ENCODE data around the gene CHERP.

- TF ChIP-seq, protein P1, sequence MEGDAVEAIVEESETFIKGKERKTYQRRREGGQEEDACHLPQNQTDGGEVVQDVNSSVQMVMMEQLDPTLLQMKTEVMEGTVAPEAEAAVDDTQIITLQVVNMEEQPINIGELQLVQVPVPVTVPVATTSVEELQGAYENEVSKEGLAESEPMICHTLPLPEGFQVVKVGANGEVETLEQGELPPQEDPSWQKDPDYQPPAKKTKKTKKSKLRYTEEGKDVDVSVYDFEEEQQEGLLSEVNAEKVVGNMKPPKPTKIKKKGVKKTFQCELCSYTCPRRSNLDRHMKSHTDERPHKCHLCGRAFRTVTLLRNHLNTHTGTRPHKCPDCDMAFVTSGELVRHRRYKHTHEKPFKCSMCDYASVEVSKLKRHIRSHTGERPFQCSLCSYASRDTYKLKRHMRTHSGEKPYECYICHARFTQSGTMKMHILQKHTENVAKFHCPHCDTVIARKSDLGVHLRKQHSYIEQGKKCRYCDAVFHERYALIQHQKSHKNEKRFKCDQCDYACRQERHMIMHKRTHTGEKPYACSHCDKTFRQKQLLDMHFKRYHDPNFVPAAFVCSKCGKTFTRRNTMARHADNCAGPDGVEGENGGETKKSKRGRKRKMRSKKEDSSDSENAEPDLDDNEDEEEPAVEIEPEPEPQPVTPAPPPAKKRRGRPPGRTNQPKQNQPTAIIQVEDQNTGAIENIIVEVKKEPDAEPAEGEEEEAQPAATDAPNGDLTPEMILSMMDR (IDR thresholded peaks at IDR 0.05) = no peak
- TF ChIP-seq POLR2A (IDR thresholded peaks at IDR 0.05; ENCODE audit: low read length) (no peak), MAFK (IDR thresholded peaks at IDR 0.05; ENCODE audit: partially characterized antibody) (no peak), NR3C1 (IDR thresholded peaks at IDR 0.05) (no peak), EP300 (IDR thresholded peaks at IDR 0.05) (no peak), JUNB (IDR thresholded peaks at IDR 0.05) (no peak), RAD21 (conservative IDR thresholded peaks at IDR 0.05 in 1 of 2, IDR thresholded peaks at IDR 0.05 in 1 of 2) (no peak), SMC3 (IDR thresholded peaks at IDR 0.05) (no peak), TFCP2L1 (CRISPR knock-in tag; IDR thresholded peaks at IDR 0.05) (no peak)
- TF ChIP-seq, protein P2, sequence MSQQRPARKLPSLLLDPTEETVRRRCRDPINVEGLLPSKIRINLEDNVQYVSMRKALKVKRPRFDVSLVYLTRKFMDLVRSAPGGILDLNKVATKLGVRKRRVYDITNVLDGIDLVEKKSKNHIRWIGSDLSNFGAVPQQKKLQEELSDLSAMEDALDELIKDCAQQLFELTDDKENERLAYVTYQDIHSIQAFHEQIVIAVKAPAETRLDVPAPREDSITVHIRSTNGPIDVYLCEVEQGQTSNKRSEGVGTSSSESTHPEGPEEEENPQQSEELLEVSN (IDR thresholded peaks at IDR 0.05; ENCODE audit: borderline replicate concordance, low read depth) = no peak
Observed at GRCh38 chr19:16531380-16531669, 10.9 kb downstream of the CHERP start.
